H1 (cell line): ENCODE data around the gene FKBP1B. TPM values are rescaled to one million over a fixed set of nuclear protein-coding genes. Genes with fewer than 3 reads are reported as not detected.
"Not testable (repeated sequence)": the region's sequence is repeated elsewhere in the genome, so short reads cannot be mapped to it uniquely, and the experiment has no call there.

ENCODE experiments used
- CTCF ChIA-PET: fragments of 300-600 bp; sonication (Branson Sonifier 250); formaldehyde crosslinking; loops from one replicate; lab custom pipeline; 2021; ENCODE audit not compliant: partially characterized antibody; lab: Charles Lee
- POLR2A ChIA-PET: fragments of 300-600 bp; sonication (Branson Sonifier 250); formaldehyde crosslinking; loops from one replicate; lab custom pipeline; 2021; ENCODE audit warnings: inconsistent platforms; ENCODE audit not compliant: partially characterized antibody; lab: Charles Lee
- DNase-seq, 2 experiments: peaks; one replicate each; pipeline versions ENCODE4 v3.0.0 to v3.0.0-alpha.2; 2010 to 2022; ENCODE audit warnings: low spot score in 2 of 2, low read depth in 1 of 2, mixed read lengths in 1 of 2
- FAIRE-seq: peaks from 2 replicates; lab custom pipeline; 2011; peaks lifted over from hg19 to GRCh38; lab: Jason Lieb, UNC
- H2AFZ ChIP-seq: 2 replicates; pipeline ENCODE4 v1.8.1; 2012; ENCODE audit warnings: low read length, inconsistent platforms
- H2AK5ac ChIP-seq: 2 replicates; pipeline ENCODE4 v1.6.1; 2013; ENCODE audit warnings: low read depth, low read length
- H2BK120ac ChIP-seq: replicated peaks from 2 replicates; pipeline ENCODE3; 2013; ENCODE audit warnings: low read depth, low read length, inconsistent platforms
- H2BK12ac ChIP-seq: 2 replicates; pipeline ENCODE4 v1.6.1; 2013; ENCODE audit warnings: low read depth, low read length
- H2BK15ac ChIP-seq: 2 replicates; pipeline ENCODE4 v1.6.1; 2013; ENCODE audit warnings: low read length
- H2BK20ac ChIP-seq: 2 replicates; pipeline ENCODE4 v1.6.1; 2013; ENCODE audit warnings: low read length
- H2BK5ac ChIP-seq: 2 replicates; pipeline ENCODE4 v1.6.1; 2013; ENCODE audit warnings: low read depth, low read length
- H3K14ac ChIP-seq: 2 replicates; pipeline ENCODE4 v1.6.1; 2013; ENCODE audit warnings: inconsistent platforms; ENCODE audit not compliant: insufficient read length
- H3K18ac ChIP-seq: 2 replicates; pipeline ENCODE4 v1.6.1; 2013; ENCODE audit warnings: low read length; ENCODE audit errors: extremely low read depth
- H3K23ac ChIP-seq: 2 replicates; pipeline ENCODE4 v1.6.1; 2013; ENCODE audit warnings: inconsistent platforms; ENCODE audit not compliant: insufficient read length
- H3K23me2 ChIP-seq: 2 replicates; pipeline ENCODE4 v1.6.1; 2013; ENCODE audit warnings: low read depth, low read length
- H3K27ac ChIP-seq: 2 replicates; pipeline ENCODE4 v1.6.1; 2011; ENCODE audit warnings: low read depth, low read length, inconsistent platforms
- H3K27me3 ChIP-seq, 4 experiments: replicated peaks in 1 of 4; 1 replicate in 1 of 4; 2 replicates in 3 of 4; pipeline versions ENCODE4 v1.6.1 to v1.8.1; 2011 to 2013; ENCODE audit warnings: low read length in 3 of 4, mild to moderate bottlenecking in 3 of 4, inconsistent platforms in 2 of 4, mixed read lengths in 2 of 4, moderate library complexity in 1 of 4; ENCODE audit not compliant: control insufficient read depth in 3 of 4, insufficient read depth in 3 of 4; ENCODE audit errors: extremely low read depth in 1 of 4
- H3K36me3 ChIP-seq, 4 experiments: 2 replicates each; pipeline versions ENCODE4 v1.6.1 to v1.8.1; 2011 to 2013; ENCODE audit warnings: mild to moderate bottlenecking in 4 of 4, low read length in 3 of 4, moderate library complexity in 2 of 4, control low read depth in 1 of 4, inconsistent platforms in 1 of 4; ENCODE audit not compliant: insufficient read depth in 4 of 4, control insufficient read depth in 2 of 4
- H3K4ac ChIP-seq: replicated peaks from 2 replicates; pipeline ENCODE3; 2013; ENCODE audit warnings: low read length, low read depth, mixed read lengths, inconsistent platforms; ENCODE audit not compliant: insufficient read length
- H3K4me1 ChIP-seq, 4 experiments: replicated peaks in 1 of 4; 1 replicate in 1 of 4; 2 replicates in 3 of 4; pipeline versions ENCODE4 v1.6.1 to v1.8.1; 2011 to 2013; ENCODE audit warnings: low read length in 3 of 4, inconsistent platforms in 2 of 4, mixed read lengths in 1 of 4; ENCODE audit not compliant: insufficient read depth in 4 of 4, control insufficient read depth in 3 of 4
- H3K4me2 ChIP-seq, 2 experiments: 2 replicates each; pipeline versions ENCODE4 v1.6.1 to v1.8.1; 2011 to 2013; ENCODE audit warnings: low read depth in 2 of 2, low read length in 2 of 2, control low read depth in 1 of 2, inconsistent platforms in 1 of 2, mild to moderate bottlenecking in 1 of 2; ENCODE audit not compliant: insufficient read depth in 1 of 2
- H3K4me3 ChIP-seq, 4 experiments: fragments of 200-600, 300-600 bp in 1 of 4; sonication (generic), shearing (Covaris generic), sonication (Bioruptor Twin) in 1 of 4; 2 replicates each; pipeline versions ENCODE4 v1.5.1 to v1.8.1; 2011 to 2016; ENCODE audit warnings: low read length in 4 of 4, low read depth in 3 of 4, control low read depth in 2 of 4, inconsistent platforms in 2 of 4, mild to moderate bottlenecking in 2 of 4, mixed read lengths in 1 of 4, moderate library complexity in 1 of 4; ENCODE audit not compliant: insufficient read depth in 2 of 4; ENCODE audit errors: extremely low read depth in 1 of 4
- H3K56ac ChIP-seq: replicated peaks from 2 replicates; pipeline ENCODE3; 2013; ENCODE audit warnings: low read depth, mild to moderate bottlenecking, mixed read lengths, low read length, inconsistent platforms; ENCODE audit not compliant: insufficient read length
- H3K79me1 ChIP-seq: 2 replicates; pipeline ENCODE4 v1.6.1; 2013; ENCODE audit warnings: low read depth, low read length, control low read depth
- H3K79me2 ChIP-seq, 2 experiments: 2 replicates each; pipeline versions ENCODE4 v1.6.1 to v1.8.1; 2012 to 2013; ENCODE audit warnings: low read length in 2 of 2, mild to moderate bottlenecking in 2 of 2, inconsistent platforms in 1 of 2; ENCODE audit not compliant: insufficient read depth in 2 of 2, control insufficient read depth in 1 of 2
- H3K9ac ChIP-seq, 4 experiments: replicated peaks in 1 of 4; 1 replicate in 1 of 4; 2 replicates in 3 of 4; pipeline versions ENCODE4 v1.6.1 to v1.8.1; 2011 to 2013; ENCODE audit warnings: low read depth in 3 of 4, low read length in 3 of 4, control low read depth in 2 of 4, mild to moderate bottlenecking in 2 of 4, moderate library complexity in 2 of 4, inconsistent platforms in 1 of 4; ENCODE audit errors: extremely low read depth in 1 of 4
- H3K9me3 ChIP-seq, 2 experiments: 2 replicates each; pipeline versions ENCODE4 v1.6.1 to v1.8.1; 2012 to 2013; ENCODE audit warnings: mild to moderate bottlenecking in 2 of 2, moderate library complexity in 2 of 2, control low read depth in 1 of 2, inconsistent platforms in 1 of 2, low read depth in 1 of 2, low read length in 1 of 2, mixed read lengths in 1 of 2; ENCODE audit not compliant: insufficient read depth in 2 of 2
- H4K20me1 ChIP-seq, 2 experiments: replicated peaks in 1 of 2; 2 replicates each; pipeline versions ENCODE3 to v1.8.1; 2011 to 2013; ENCODE audit warnings: inconsistent platforms in 2 of 2, low read length in 2 of 2, mild to moderate bottlenecking in 1 of 2; ENCODE audit not compliant: insufficient read depth in 2 of 2, control insufficient read depth in 1 of 2
- H4K5ac ChIP-seq: 2 replicates; pipeline ENCODE4 v1.6.1; 2013; ENCODE audit warnings: low read length, low read depth, mixed read lengths, inconsistent platforms; ENCODE audit not compliant: insufficient read length
- H4K8ac ChIP-seq: 2 replicates; pipeline ENCODE4 v1.8.0; 2013; ENCODE audit warnings: mild to moderate bottlenecking, moderate library complexity, low read length, inconsistent platforms; ENCODE audit not compliant: insufficient read depth; ENCODE audit errors: extremely low read depth
- H4K91ac ChIP-seq: replicated peaks from 2 replicates; pipeline ENCODE3; 2013; ENCODE audit warnings: low read length, mixed read lengths, inconsistent platforms; ENCODE audit not compliant: insufficient read length
- CHD1 ChIP-seq: IDR thresholded peaks from 2 replicates; pipeline ENCODE4 v1.6.1; 2012; ENCODE audit warnings: low read depth, low read length, improper control_type of control experiment
- PHF8 ChIP-seq: fragments of 200-600 bp; sonication (generic); conservative IDR thresholded peaks from 2 replicates; pipeline ENCODE4 v1.7.1; 2012; ENCODE audit warnings: low read depth, mild to moderate bottlenecking, inconsistent platforms, low read length, moderate library complexity
- SRF ChIP-seq: IDR thresholded peaks from 2 replicates; pipeline ENCODE4 v1.6.1; 2011; ENCODE audit warnings: mild to moderate bottlenecking, low read depth, low read length, moderate library complexity
- WGBS, 2 experiments: shearing (Covaris generic) in 1 of 2; methylation state at CpG; one replicate each; pipeline versions ENCODE4 v1.1.6 to v1.1.7; 2013 to 2015; ENCODE audit warnings: low lambda C conversion rate in 2 of 2, mixed read lengths in 2 of 2, inconsistent platforms in 1 of 2, low coverage in 1 of 2, missing lambda C conversion rate in 1 of 2; ENCODE audit not compliant: insufficient replicate concordance in 2 of 2, insufficient coverage in 1 of 2, insufficient read length in 1 of 2; ENCODE audit errors: extremely low coverage in 1 of 2, missing lambda C conversion rate in 1 of 2; 5-methylcytosine and 5-hydroxymethylcytosine counted together
- polyA plus RNA-seq, 7 experiments: library from polyadenylated mRNA; depleted of rRNA in 3 of 7; stranded (reverse) in 5 of 7; unstranded in 2 of 7; fragments of >200 nt in 5 of 7; fragments of 200-250 nt in 2 of 7; gene quantifications; 1 replicate in 5 of 7; 2 replicates in 1 of 7; 4 replicates in 1 of 7; pipeline versions ENCODE4 v1.2.1 to v1.2.3, GENCODE V29; 2011 to 2013; ENCODE audit warnings: missing spikeins in 2 of 7, mixed read lengths in 2 of 7
- total RNA-seq: library from RNA; stranded (reverse); fragmentation: NEBNext Ultra II Directional; extraction: Animal tissue kit (Norgen Biotek cat#: 25700); gene quantifications from 2 replicates; pipeline ENCODE4 v1.2.1, GENCODE V29; 2021

FKBP1B gene
- total and polyA plus RNA-seq, 2 of the 8 experiments (the other 6 are each of a cell fraction or from before 2014, with no cell fraction given), result 50.8 to 151 TPM

GRCh38 chr2:24107336-24107735, 57.8 kb downstream of the FKBP1B start (continued):
- TF ChIP-seq CHD1 (no peak), SRF (no peak), PHF8 (no peak)
- TF ChIP-seq, all 59 proteins: peak for 0

GRCh38 chr2:24109431-24109830, 59.9 kb downstream of the FKBP1B start:
- H3K36me3 ChIP-seq, result not testable (repeated sequence)

More at GRCh38 chr2:24109431-24109830, 59.9 kb downstream of the FKBP1B start:
- H3K23me2 ChIP-seq, H4K91ac ChIP-seq, H2BK15ac ChIP-seq, H3K27ac ChIP-seq, H2BK20ac ChIP-seq, CTCF ChIA-PET, H3K9ac ChIP-seq, H3K56ac ChIP-seq, H4K8ac ChIP-seq, H3K27me3 ChIP-seq, H2AFZ ChIP-seq, H3K4me1 ChIP-seq, H2BK5ac ChIP-seq, H2BK120ac ChIP-seq, H3K18ac ChIP-seq, H3K9me3 ChIP-seq, H2AK5ac ChIP-seq, H2BK12ac ChIP-seq, H3K4me3 ChIP-seq, H3K79me1 ChIP-seq, FAIRE-seq, DNase-seq, H4K20me1 ChIP-seq, H3K14ac ChIP-seq, H4K5ac ChIP-seq, H3K23ac ChIP-seq, POLR2A ChIA-PET, H3K4ac ChIP-seq, H3K4me2 ChIP-seq, H3K79me2 ChIP-seq: not testable (repeated sequence)
- 92% methylated on average over 1 of the region's 1 CpG; no CpG with 5 or more reads in 1 of the 2 experiments for WGBS, 2 experiments
